T-helper 2 cell (primary cell): ENCODE data around the gene CAPN15.
"Not testable (repeated sequence)": the region's sequence is repeated elsewhere in the genome, so short reads cannot be mapped to it uniquely, and the experiment has no call there.

Experiments used
- DNase-seq, 5 experiments: peaks; one replicate each; pipeline versions ENCODE4 v3.0.0 to v3.0.0-alpha.2; 2012 to 2022

The CAPN15 gene

GRCh38 chr16:592518-593306 lies 65.2 kb downstream of the CAPN15 start:
- DNase-seq: no peak

- DNase-seq: no peak
Measured at GRCh38 chr16:593406-593805, 65.9 kb downstream of the CAPN15 start.

- no peak for DNase-seq
Measured at GRCh38 chr16:593807-594206, 66.3 kb downstream of the CAPN15 start.

- no peak for DNase-seq
Measured at GRCh38 chr16:595094-595528, 67.6 kb downstream of the CAPN15 start.

GRCh38 chr16:595942-596735 lies 68.6 kb downstream of the CAPN15 start:
- DNase-seq: no peak

GRCh38 chr16:596736-597060 lies 69.2 kb downstream of the CAPN15 start:
- DNase-seq: no peak

GRCh38 chr16:597655-598054 lies 70.1 kb downstream of the CAPN15 start:
- DNase-seq: not testable (repeated sequence)

GRCh38 chr16:598823-599739 lies 71.6 kb downstream of the CAPN15 start:
- no peak for DNase-seq

- no peak for DNase-seq
Measured at GRCh38 chr16:600781-601180, 73.3 kb downstream of the CAPN15 start.

- DNase-seq: no peak
Measured at GRCh38 chr16:603933-604332, 76.4 kb downstream of the CAPN15 start.
